Panc1 (cell line): Measurements from ENCODE around the gene DCDC2. TPM values are rescaled to one million over a fixed set of nuclear protein-coding genes. Genes with fewer than 3 reads are reported as not detected.

Experiments
- ATAC-seq: fragments of 200-7000 bp; cut with Tn5 transposase; 2 replicates; pipeline ENCODE4 v1.9.1; 2020; ENCODE audit warnings: mild to moderate bottlenecking, moderate library complexity
- BruUV-seq: library from RNA; stranded (reverse); fragments of 400-500 nt; replicated peaks from 2 replicates; lab custom pipeline; 2021; lab: Mats Ljungman, UMichigan
- CTCF ChIA-PET: fragments of 300-600 bp; sonication (Branson Sonifier 250); formaldehyde crosslinking; loops from one replicate; lab custom pipeline; 2022; ENCODE audit warnings: antibody characterized with exemption; lab: Charles Lee
- POLR2A ChIA-PET: fragments of 300-600 bp; sonication (Branson Sonifier 250); formaldehyde crosslinking; loops from one replicate; lab custom pipeline; 2022; ENCODE audit warnings: antibody characterized with exemption; lab: Charles Lee
- DNase-seq: peaks from one replicate; pipeline ENCODE4 v3.0.0-alpha.2; 2010; ENCODE audit warnings: low read depth, low spot score
- H3K27ac ChIP-seq: 2 replicates; pipeline ENCODE4 v1.5.1; 2011; ENCODE audit warnings: mild to moderate bottlenecking, low read length, inconsistent platforms
- H3K27me3 ChIP-seq: fragments of 200-500 bp; sonication (Bioruptor generic); 2 replicates; pipeline ENCODE4 v1.6.0; 2014; ENCODE audit warnings: low read length, inconsistent platforms; ENCODE audit not compliant: control insufficient read depth, insufficient read depth
- H3K36me3 ChIP-seq: fragments of 200-500 bp; sonication (Bioruptor generic); 2 replicates; pipeline ENCODE4 v1.5.1; 2014; ENCODE audit warnings: inconsistent platforms, mild to moderate bottlenecking, low read length, moderate library complexity; ENCODE audit not compliant: control insufficient read depth, insufficient read depth
- H3K4me1 ChIP-seq: 2 replicates; pipeline ENCODE4 v1.5.1; 2011; ENCODE audit warnings: inconsistent platforms, mild to moderate bottlenecking, low read length, moderate library complexity; ENCODE audit not compliant: control insufficient read depth, insufficient read depth
- H3K4me3 ChIP-seq, 2 experiments: 2 replicates each; pipeline ENCODE4 v1.5.1; 2011 to 2012; ENCODE audit warnings: low read depth in 2 of 2, low read length in 2 of 2, mild to moderate bottlenecking in 2 of 2, inconsistent platforms in 1 of 2, moderate library complexity in 1 of 2
- H3K9me3 ChIP-seq: fragments of 200-500 bp; sonication (Bioruptor generic); 2 replicates; pipeline ENCODE4 v1.5.1; 2014; ENCODE audit warnings: low read depth, mild to moderate bottlenecking, inconsistent platforms, low read length, moderate library complexity; ENCODE audit not compliant: control insufficient read depth, insufficient read depth
- CTCF ChIP-seq: fragments of 450-650 bp; IDR thresholded peaks from 2 replicates; pipeline ENCODE4 v1.5.1; 2017; ENCODE audit warnings: mild to moderate bottlenecking
- POLR2AphosphoS5 ChIP-seq: IDR thresholded peaks from 2 replicates; pipeline ENCODE4 v1.6.1; 2012; ENCODE audit warnings: mild to moderate bottlenecking, low read depth, low read length, moderate library complexity
- REST ChIP-seq, 2 experiments: IDR thresholded peaks; 2 replicates each; pipeline ENCODE4 v1.6.1; 2011 to 2012; ENCODE audit warnings: low read depth in 2 of 2, control low read depth in 1 of 2, low read length in 1 of 2, mild to moderate bottlenecking in 1 of 2, moderate library complexity in 1 of 2; ENCODE audit not compliant: insufficient read depth in 1 of 2
- SIN3A ChIP-seq: IDR thresholded peaks from 2 replicates; pipeline ENCODE4 v1.6.1; 2012; ENCODE audit warnings: low read depth, mild to moderate bottlenecking, low read length, moderate library complexity, borderline replicate concordance; ENCODE audit not compliant: insufficient read depth
- TCF7L2 ChIP-seq: IDR thresholded peaks from 2 replicates; pipeline ENCODE4 v1.6.1; 2011; ENCODE audit warnings: mild to moderate bottlenecking, low read depth, low read length, inconsistent platforms
- in situ Hi-C: cut with HindIII; loops from 2 replicates; pipeline ENCODE4 v1.10.0; 2016; ENCODE audit warnings: low sequenced_read_pairs, low pct_unique_long_range_greater_than_20kb
- intact Hi-C: fragments of 100-400 bp; cut with micrococcal nuclease; formaldehyde crosslinking; loops from one replicate; pipeline ENCODE4 v1.10.0; 2022; ENCODE audit not compliant: unreplicated experiment
- total RNA-seq: library from RNA; stranded (reverse); gene quantifications from one replicate; pipeline ENCODE4 v1.2.1, GENCODE V29; 2021; ENCODE audit not compliant: unreplicated experiment

Gene DCDC2
- total RNA-seq, 1 experiment from 2014 or later: 0.15 TPM

- ATAC-seq: no peak
- DNase-seq: no peak
- Histone ChIP-seq H3K27ac (no peak overlapping the region), H3K9me3 (no peaks in the 10 kb centered on the region), H3K4me1 (no peaks in the 10 kb centered on the region), H3K36me3 (no peaks in the 10 kb centered on the region), H3K4me3 (no peak overlapping the region), H3K27me3 (peaks cover 12% of the 10 kb centered on the region)
- ChIA-PET CTCF (no interaction called here), POLR2A (no interaction called here)
- intact Hi-C loops: no loop called here
- BruUV-seq: no TSS peak
- TF ChIP-seq TCF7L2 (no peak), REST (IDR thresholded peaks at IDR 0.05; ENCODE audit: insufficient read depth in 1 of 2, low read depth in 2 of 2, low read length in 1 of 2) (no peak), CTCF (no peak), POLR2AphosphoS5 (no peak), SIN3A (no peak)
- in situ Hi-C loops: no loop called here
Measured at GRCh38 chr6:24229696-24230405, 128.0 kb downstream of the DCDC2 start.

- no peak for TF ChIP-seq POLR2AphosphoS5
- TF ChIP-seq TCF7L2: no peak
- POLR2A ChIA-PET: no interaction called here
- CTCF ChIA-PET: no interaction called here
- no TSS peak for BruUV-seq
- Histone ChIP-seq H3K4me1 (no peaks in the 10 kb centered on the region), H3K9me3 (no peaks in the 10 kb centered on the region), H3K27me3 (peaks cover 12% of the 10 kb centered on the region), H3K36me3 (no peaks in the 10 kb centered on the region), H3K4me3 (no peak overlapping the region), H3K27ac (no peak overlapping the region)
- intact Hi-C loops (no loop called here), in situ Hi-C loops (no loop called here)
- ATAC-seq: no peak
- no peak for DNase-seq
Measured at GRCh38 chr6:24228681-24229255, 129.1 kb downstream of the DCDC2 start.

GRCh38 chr6:24228123-24228522, 129.7 kb downstream of the DCDC2 start:
- Histone ChIP-seq H3K4me3 (no peak overlapping the region), H3K27me3 (peaks cover 12% of the 10 kb centered on the region), H3K36me3 (no peaks in the 10 kb centered on the region), H3K9me3 (no peaks in the 10 kb centered on the region), H3K27ac (no peak overlapping the region), H3K4me1 (no peaks in the 10 kb centered on the region)
- no TSS peak for BruUV-seq
- ATAC-seq: no peak
- ChIA-PET POLR2A (no interaction called here), CTCF (no interaction called here)
- TF ChIP-seq CTCF (no peak), REST (IDR thresholded peaks at IDR 0.05; ENCODE audit: insufficient read depth in 1 of 2, low read depth in 2 of 2, low read length in 1 of 2) (no peak), POLR2AphosphoS5 (no peak), SIN3A (no peak), TCF7L2 (no peak)
- DNase-seq: no peak
- intact Hi-C loops (no loop called here), in situ Hi-C loops (no loop called here)
